WERI-Rb-1 (cell line): Measurements from ENCODE around the gene MPV17L2.

Experiments used
- DNase-seq: peaks from one replicate; pipeline ENCODE4 v3.0.0-alpha.2; 2020
- H3K27ac ChIP-seq: fragments of 250-450 bp; sonication (Bioruptor Pico); 2 replicates; pipeline ENCODE4 v1.5.1; 2020; ENCODE audit warnings: mild to moderate bottlenecking, moderate library complexity
- H3K27me3 ChIP-seq: fragments of 250-450 bp; sonication (Bioruptor Pico); 2 replicates; pipeline ENCODE4 v1.5.1; 2021; ENCODE audit warnings: mild to moderate bottlenecking, low read depth, moderate library complexity; ENCODE audit not compliant: insufficient read depth, severe bottlenecking
- H3K36me3 ChIP-seq: fragments of 250-450 bp; sonication (Bioruptor Pico); 2 replicates; pipeline ENCODE4 v1.5.1; 2020; ENCODE audit warnings: mild to moderate bottlenecking, moderate library complexity
- H3K4me3 ChIP-seq: 2 replicates; pipeline ENCODE4 v1.5.1; 2011; ENCODE audit warnings: low read depth, mild to moderate bottlenecking, control low read depth, low read length
- H3K9me3 ChIP-seq: fragments of 250-450 bp; sonication (Bioruptor Pico); 2 replicates; pipeline ENCODE4 v1.5.1; 2021; ENCODE audit warnings: mild to moderate bottlenecking, moderate library complexity; ENCODE audit not compliant: severe bottlenecking
- TF ChIP-seq, protein P1 (sequence below): IDR thresholded peaks from 2 replicates; pipeline ENCODE4 v1.5.1; 2011; ENCODE audit warnings: low read depth, mild to moderate bottlenecking, control low read depth, inconsistent platforms, low read length

The MPV17L2 gene

DNA sequence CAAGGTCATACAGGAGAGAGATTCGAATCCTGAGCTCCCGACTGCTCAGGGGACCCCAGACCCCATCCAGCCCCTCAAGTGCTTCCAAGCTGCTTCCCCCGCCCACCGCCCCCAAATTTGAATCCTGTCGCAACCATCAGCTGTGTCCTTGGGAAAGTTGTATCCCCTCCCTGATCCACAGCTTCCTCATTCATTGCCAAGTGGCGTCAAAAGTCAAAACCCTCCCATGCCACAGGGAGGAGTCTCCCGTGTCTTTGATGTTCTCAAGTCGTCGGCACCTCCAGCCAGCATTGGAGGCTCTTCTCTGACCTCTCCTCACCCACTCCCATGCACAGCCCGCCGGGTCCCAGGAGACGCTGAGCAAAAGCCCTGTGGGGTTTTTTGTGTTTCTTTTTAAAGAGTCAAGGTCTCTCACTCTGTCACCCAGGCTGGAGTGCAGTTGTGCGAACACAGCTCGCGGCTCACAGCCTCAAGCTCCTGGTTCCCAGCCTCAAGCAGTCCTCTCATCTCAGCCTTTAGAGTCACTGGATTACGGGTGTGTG is 22.2 kb upstream of the MPV17L2 start:
- Histone ChIP-seq H3K36me3 (peaks cover 36% of the 10 kb centered on the region), H3K4me3 (no peak overlapping the region), H3K27me3 (no peaks in the 10 kb centered on the region), H3K27ac (no peak overlapping the region), H3K9me3 (no peaks in the 10 kb centered on the region)
- TF ChIP-seq, protein P1, sequence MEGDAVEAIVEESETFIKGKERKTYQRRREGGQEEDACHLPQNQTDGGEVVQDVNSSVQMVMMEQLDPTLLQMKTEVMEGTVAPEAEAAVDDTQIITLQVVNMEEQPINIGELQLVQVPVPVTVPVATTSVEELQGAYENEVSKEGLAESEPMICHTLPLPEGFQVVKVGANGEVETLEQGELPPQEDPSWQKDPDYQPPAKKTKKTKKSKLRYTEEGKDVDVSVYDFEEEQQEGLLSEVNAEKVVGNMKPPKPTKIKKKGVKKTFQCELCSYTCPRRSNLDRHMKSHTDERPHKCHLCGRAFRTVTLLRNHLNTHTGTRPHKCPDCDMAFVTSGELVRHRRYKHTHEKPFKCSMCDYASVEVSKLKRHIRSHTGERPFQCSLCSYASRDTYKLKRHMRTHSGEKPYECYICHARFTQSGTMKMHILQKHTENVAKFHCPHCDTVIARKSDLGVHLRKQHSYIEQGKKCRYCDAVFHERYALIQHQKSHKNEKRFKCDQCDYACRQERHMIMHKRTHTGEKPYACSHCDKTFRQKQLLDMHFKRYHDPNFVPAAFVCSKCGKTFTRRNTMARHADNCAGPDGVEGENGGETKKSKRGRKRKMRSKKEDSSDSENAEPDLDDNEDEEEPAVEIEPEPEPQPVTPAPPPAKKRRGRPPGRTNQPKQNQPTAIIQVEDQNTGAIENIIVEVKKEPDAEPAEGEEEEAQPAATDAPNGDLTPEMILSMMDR, result no peak
- no peak for DNase-seq

- no peak overlapping the region for H3K4me3 ChIP-seq
- no peaks in the 10 kb centered on the region for H3K27me3 ChIP-seq
- TF ChIP-seq, protein P1, result no peak
- H3K27ac ChIP-seq, result no peak overlapping the region
- no peaks in the 10 kb centered on the region for H3K9me3 ChIP-seq
- peaks cover 28% of the 10 kb centered on the region for H3K36me3 ChIP-seq
- DNase-seq, result no peak
These were observed 21.3 kb upstream of the MPV17L2 start for GRCh38 chr19:18171605-18172327.

GRCh38 chr19:18172331-18173053 is 20.5 kb upstream of the MPV17L2 start:
- TF ChIP-seq, protein P1, result no peak
- no peaks in the 10 kb centered on the region for H3K27me3 ChIP-seq
- H3K27ac ChIP-seq, result no peak overlapping the region
- peaks cover 21% of the 10 kb centered on the region for H3K36me3 ChIP-seq
- no peak overlapping the region for H3K4me3 ChIP-seq
- no peak for DNase-seq
- H3K9me3 ChIP-seq, result no peaks in the 10 kb centered on the region

DNA sequence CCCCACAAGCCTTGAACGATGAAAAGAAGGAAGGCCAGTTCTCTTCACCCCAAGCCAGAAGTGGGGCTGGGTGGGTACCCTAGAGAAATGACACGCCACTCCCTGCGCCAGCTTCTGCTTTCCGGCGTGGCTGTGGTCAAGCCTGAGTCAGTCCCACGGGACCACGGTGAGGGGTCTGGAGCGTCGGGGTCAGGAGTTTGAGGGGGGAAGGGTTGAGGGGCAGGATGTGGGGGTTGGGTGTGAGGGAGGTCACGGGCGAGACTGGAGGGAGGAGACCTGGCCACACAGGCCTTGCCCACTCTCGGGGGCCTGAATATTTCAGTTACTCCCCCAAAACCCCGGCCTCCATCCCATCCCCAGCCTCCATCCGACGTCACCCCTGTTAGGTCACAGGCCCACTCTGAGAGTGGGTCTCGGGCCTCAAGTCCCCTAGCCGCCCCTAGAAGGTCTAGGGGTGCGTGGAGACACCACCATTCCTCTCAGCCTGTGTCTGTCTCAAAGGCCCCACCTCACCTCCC is 19.9 kb upstream of the MPV17L2 start:
- TF ChIP-seq, protein P1, result no peak
- Histone ChIP-seq H3K4me3 (no peak overlapping the region), H3K27ac (no peak overlapping the region), H3K36me3 (peaks cover 15% of the 10 kb centered on the region), H3K9me3 (no peaks in the 10 kb centered on the region), H3K27me3 (no peaks in the 10 kb centered on the region)
- no peak for DNase-seq

- TF ChIP-seq, protein P1, result no peak
- Histone ChIP-seq H3K27ac (no peak within 1 kb of the TSS), H3K27me3 (no peaks in the 10 kb centered on the region), H3K4me3 (no peak within 1 kb of the TSS), H3K9me3 (no peaks in the 10 kb centered on the region), H3K36me3 (peaks cover 8% of the 10 kb centered on the region)
- no peak for DNase-seq
These were observed 19.3 kb upstream of the MPV17L2 start, which contains the start of gene IFI30 for GRCh38 chr19:18173572-18174288. Gene IFI30 (plus strand): TSS chr19:18173813. CDS start chr19:18173842, 29 bp downstream.
